ENCODE results near the gene GIGYF2. TPM values are rescaled to one million over a fixed set of nuclear protein-coding genes. Genes with fewer than 3 reads are reported as not detected.
A peak's percentile ranks its signal among the peaks of the same experiment; 100 is the strongest.

The GIGYF2 gene
- total RNA-seq, 1 donor from 2014 or later, result 61.1 TPM

DNA sequence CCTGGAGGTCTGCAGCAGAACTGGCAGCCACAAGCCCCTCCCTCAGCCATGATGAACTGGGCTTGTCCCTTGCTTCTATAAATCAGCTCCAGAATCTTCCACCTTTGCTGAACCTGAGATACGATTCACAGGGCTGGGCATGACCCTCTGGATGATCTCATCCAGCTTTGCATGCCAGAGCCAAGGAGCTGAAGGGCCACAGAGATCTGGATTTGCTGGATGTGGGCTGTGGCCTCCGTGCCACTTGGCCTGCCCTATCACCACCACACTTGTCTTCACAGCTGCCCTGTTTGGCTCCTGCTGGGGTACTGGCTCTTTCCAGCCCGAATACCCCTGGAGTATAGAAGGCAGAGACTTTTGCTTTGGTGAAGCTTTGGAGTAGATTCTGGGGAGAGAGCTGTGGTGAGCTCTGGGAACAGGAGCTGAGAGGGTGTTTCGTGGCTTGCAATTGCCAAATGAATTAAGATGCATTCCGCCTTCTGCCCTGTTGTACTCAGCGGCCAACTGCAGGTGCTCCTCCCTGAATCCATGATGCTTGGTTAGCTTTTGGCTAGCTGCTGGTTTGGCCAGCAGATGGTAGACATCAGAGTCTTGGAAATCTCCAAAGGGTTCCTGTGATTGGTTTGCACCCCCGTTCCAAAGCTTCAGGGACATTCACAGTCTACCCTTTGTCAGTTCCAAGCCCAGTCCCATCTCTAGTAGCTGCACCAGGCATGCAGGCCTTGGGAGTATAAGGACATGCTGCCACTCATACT lies 30.9 kb upstream of the GIGYF2 start:
- TF ChIP-seq, protein P1, sequence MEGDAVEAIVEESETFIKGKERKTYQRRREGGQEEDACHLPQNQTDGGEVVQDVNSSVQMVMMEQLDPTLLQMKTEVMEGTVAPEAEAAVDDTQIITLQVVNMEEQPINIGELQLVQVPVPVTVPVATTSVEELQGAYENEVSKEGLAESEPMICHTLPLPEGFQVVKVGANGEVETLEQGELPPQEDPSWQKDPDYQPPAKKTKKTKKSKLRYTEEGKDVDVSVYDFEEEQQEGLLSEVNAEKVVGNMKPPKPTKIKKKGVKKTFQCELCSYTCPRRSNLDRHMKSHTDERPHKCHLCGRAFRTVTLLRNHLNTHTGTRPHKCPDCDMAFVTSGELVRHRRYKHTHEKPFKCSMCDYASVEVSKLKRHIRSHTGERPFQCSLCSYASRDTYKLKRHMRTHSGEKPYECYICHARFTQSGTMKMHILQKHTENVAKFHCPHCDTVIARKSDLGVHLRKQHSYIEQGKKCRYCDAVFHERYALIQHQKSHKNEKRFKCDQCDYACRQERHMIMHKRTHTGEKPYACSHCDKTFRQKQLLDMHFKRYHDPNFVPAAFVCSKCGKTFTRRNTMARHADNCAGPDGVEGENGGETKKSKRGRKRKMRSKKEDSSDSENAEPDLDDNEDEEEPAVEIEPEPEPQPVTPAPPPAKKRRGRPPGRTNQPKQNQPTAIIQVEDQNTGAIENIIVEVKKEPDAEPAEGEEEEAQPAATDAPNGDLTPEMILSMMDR (IDR thresholded peaks at IDR 0.05; ENCODE audit: unreplicated experiment), result no peak
- H3K36me3 Mint-ChIP-seq (ENCODE audit: low read depth, unreplicated experiment), result no peaks in the 10 kb centered on the region
- no peak for DNase-seq (ENCODE audit: low spot score)
- no peaks in the 10 kb centered on the region for H3K4me1 Mint-ChIP-seq (ENCODE audit: unreplicated experiment)
- no peaks in the 10 kb centered on the region for H3K9me3 Mint-ChIP-seq (ENCODE audit: unreplicated experiment)
- H3K4me3 Mint-ChIP-seq (ENCODE audit: unreplicated experiment), result no peak overlapping the region
- no peak overlapping the region for H3K27ac Mint-ChIP-seq (ENCODE audit: unreplicated experiment)
- no peaks in the 10 kb centered on the region for H3K27me3 Mint-ChIP-seq (ENCODE audit: unreplicated experiment)

DNA sequence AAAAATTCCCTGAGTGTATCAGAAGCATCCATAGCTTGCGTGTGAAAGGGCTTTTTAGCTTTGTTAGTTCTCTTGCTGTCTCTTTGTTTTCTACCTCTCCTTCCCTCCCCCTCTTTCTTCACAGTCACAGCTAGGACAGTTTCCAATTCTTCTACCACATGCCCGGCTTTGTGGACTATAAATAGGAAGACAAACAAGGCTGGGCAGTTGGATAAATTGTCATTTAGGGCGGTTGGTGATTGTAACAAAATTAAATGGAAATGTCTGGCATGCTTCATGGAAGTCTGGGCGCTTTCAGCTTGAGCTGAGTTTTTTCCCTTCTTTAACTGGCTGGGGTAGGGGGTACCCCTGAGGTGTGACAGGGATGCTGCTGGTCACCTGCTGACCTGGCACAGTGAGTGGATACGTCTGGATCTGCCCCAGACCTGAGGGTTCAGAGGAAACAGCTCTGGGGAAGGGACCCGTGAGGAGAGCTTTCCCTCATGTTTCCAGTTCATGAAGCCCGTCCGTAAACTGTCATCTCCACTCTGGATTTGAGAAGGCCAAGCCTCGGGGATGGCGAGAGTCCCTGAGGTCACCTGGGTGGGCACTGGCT lies 29.0 kb upstream of the GIGYF2 start:
- no peak overlapping the region for H3K27ac Mint-ChIP-seq (ENCODE audit: unreplicated experiment)
- H3K4me1 Mint-ChIP-seq (ENCODE audit: unreplicated experiment), result no peaks in the 10 kb centered on the region
- H3K4me3 Mint-ChIP-seq (ENCODE audit: unreplicated experiment), result no peak overlapping the region
- H3K36me3 Mint-ChIP-seq (ENCODE audit: low read depth, unreplicated experiment), result no peaks in the 10 kb centered on the region
- no peaks in the 10 kb centered on the region for H3K9me3 Mint-ChIP-seq (ENCODE audit: unreplicated experiment)
- TF ChIP-seq, protein P1 (IDR thresholded peaks at IDR 0.05; ENCODE audit: unreplicated experiment), result no peak
- no peaks in the 10 kb centered on the region for H3K27me3 Mint-ChIP-seq (ENCODE audit: unreplicated experiment)
- no peak for DNase-seq (ENCODE audit: low spot score)

DNA sequence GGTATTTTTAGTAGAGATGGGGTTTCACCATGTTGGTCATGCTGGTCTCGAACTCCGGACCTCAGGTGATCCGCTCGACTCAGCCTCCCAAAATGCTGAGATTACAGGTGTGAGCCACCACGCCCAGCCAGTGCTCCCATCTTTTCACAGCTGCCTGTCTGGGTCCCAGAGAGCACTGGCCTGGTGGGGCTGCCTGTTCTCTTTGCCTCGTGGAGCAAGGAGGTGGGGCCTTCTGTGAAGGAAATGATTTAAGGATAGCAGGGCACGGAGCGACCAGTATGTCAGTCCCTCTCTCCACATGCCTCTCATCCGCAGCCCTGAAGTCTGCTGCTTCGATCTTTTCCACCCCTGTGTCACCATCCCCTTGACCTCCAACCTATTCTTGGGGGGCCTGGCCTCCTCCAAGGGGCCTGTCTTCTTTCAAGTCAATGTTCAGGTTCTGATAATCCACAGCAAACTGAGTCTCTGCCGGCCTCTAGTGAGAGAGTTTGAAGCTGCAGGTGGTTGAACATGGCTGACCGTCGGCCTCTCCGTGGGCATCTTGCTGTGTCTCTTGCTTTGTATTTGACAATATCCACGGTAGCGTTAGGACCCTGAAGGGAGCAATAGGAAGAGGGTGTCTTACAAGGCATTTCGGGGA lies 28.2 kb upstream of the GIGYF2 start:
- no peaks in the 10 kb centered on the region for H3K9me3 Mint-ChIP-seq (ENCODE audit: unreplicated experiment)
- H3K36me3 Mint-ChIP-seq (ENCODE audit: low read depth, unreplicated experiment), result no peaks in the 10 kb centered on the region
- no peak overlapping the region for H3K27ac Mint-ChIP-seq (ENCODE audit: unreplicated experiment)
- no peaks in the 10 kb centered on the region for H3K27me3 Mint-ChIP-seq (ENCODE audit: unreplicated experiment)
- peak; percentile 41 for DNase-seq (ENCODE audit: low spot score)
- TF ChIP-seq, protein P1 (IDR thresholded peaks at IDR 0.05; ENCODE audit: unreplicated experiment), result no peak
- H3K4me3 Mint-ChIP-seq (ENCODE audit: unreplicated experiment), result no peak overlapping the region
- H3K4me1 Mint-ChIP-seq (ENCODE audit: unreplicated experiment), result no peaks in the 10 kb centered on the region

DNA sequence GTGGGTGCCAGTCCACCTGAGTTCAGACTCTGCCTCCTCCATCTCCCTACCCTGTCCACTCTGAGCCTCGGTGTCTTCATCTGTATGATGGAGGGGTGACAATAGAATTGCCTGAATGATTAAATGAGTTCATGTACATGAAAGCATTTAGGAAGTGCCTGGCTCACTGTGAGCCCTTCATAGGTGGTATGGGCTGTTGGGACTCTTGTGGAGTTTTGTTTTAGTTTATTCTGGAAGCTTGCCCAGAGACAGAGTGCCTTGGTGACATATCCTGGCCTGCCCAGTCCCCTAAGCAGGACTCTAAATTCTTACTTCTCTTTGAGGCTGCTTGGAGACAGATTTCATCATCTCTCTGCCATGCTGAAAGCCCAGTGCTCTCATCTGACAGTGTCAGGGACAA lies 24.5 kb upstream of the GIGYF2 start:
- no peaks in the 10 kb centered on the region for H3K36me3 Mint-ChIP-seq (ENCODE audit: low read depth, unreplicated experiment)
- DNase-seq (ENCODE audit: low spot score), result no peak
- TF ChIP-seq, protein P1 (IDR thresholded peaks at IDR 0.05; ENCODE audit: unreplicated experiment), result no peak
- no peak overlapping the region for H3K4me3 Mint-ChIP-seq (ENCODE audit: unreplicated experiment)
- H3K9me3 Mint-ChIP-seq (ENCODE audit: unreplicated experiment), result no peaks in the 10 kb centered on the region
- peaks cover 3% of the 10 kb centered on the region for H3K27me3 Mint-ChIP-seq (ENCODE audit: unreplicated experiment)
- no peaks in the 10 kb centered on the region for H3K4me1 Mint-ChIP-seq (ENCODE audit: unreplicated experiment)
- H3K27ac Mint-ChIP-seq (ENCODE audit: unreplicated experiment), result no peak overlapping the region

DNA sequence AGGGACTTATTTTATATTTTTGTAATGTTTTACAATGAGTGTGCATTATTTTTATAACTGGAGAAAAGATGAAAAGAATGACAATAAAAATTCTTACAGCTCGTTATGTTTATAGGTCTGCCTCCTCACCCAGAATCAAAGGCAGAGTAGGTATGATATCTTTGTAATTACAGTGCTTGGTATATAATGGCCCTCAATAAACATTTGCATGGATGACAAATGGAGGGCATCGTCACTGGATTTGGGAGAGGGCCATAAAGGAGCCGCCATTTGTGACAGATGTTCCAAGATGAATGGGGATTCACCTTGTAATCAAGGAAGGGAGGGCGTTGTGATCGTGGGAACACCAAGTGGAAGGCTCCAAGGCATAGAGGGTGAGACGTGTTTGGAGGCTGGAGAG lies 22.6 kb upstream of the GIGYF2 start:
- no peak overlapping the region for H3K4me3 Mint-ChIP-seq (ENCODE audit: unreplicated experiment)
- no peak overlapping the region for H3K27ac Mint-ChIP-seq (ENCODE audit: unreplicated experiment)
- TF ChIP-seq, protein P1 (IDR thresholded peaks at IDR 0.05; ENCODE audit: unreplicated experiment), result no peak
- peaks cover 3% of the 10 kb centered on the region for H3K27me3 Mint-ChIP-seq (ENCODE audit: unreplicated experiment)
- H3K9me3 Mint-ChIP-seq (ENCODE audit: unreplicated experiment), result no peaks in the 10 kb centered on the region
- DNase-seq (ENCODE audit: low spot score), result no peak
- H3K36me3 Mint-ChIP-seq (ENCODE audit: low read depth, unreplicated experiment), result no peaks in the 10 kb centered on the region
- H3K4me1 Mint-ChIP-seq (ENCODE audit: unreplicated experiment), result no peaks in the 10 kb centered on the region
